ENCODE data around the gene FSTL5.

The FSTL5 gene

DNA sequence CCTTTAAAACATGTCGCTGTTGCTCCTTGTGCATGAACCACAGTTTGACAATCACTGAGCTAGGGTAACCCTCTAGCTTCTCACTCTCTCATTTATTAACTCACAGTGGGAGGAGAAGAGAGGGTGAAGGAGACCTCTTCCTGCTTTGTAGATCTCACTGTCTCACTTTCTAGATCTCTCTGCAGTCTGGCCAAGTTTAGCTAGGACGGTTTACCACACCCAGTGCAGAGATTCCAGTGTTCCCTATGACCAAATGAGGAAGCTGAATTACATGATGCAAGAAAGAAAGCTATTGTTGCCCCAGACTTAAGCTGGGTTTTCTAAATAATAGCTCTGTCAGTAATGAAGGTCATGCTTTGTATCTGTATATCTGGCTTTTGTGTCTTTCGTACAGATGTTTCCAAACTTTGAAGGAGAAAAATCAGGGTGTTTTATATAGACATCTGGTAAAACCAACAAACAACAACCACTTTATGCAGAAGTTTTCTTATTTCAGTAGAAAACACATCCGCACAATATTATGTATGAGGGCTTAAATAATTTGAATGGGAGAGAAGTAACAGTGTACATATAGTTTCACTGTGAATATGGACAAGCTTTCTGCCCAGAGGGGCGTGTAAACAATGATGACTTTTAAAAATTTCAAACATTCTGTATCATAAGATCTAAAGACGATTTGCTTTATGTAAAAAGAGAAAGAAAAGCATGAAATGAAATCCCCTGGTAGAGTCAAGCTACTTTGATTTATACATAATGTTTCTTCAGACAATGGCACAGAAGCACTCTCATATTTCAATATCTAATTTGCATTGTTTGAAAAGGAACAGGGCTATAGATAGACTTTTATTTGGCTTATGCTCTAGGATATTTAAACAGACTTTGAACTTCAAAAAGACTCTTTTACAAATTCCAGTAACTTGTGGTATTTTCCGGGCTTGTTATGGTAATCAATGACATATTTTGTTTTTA, 582.3 kb downstream of the FSTL5 start:
- no peak for DNase-seq (ENCODE audit: low read depth)

DNA sequence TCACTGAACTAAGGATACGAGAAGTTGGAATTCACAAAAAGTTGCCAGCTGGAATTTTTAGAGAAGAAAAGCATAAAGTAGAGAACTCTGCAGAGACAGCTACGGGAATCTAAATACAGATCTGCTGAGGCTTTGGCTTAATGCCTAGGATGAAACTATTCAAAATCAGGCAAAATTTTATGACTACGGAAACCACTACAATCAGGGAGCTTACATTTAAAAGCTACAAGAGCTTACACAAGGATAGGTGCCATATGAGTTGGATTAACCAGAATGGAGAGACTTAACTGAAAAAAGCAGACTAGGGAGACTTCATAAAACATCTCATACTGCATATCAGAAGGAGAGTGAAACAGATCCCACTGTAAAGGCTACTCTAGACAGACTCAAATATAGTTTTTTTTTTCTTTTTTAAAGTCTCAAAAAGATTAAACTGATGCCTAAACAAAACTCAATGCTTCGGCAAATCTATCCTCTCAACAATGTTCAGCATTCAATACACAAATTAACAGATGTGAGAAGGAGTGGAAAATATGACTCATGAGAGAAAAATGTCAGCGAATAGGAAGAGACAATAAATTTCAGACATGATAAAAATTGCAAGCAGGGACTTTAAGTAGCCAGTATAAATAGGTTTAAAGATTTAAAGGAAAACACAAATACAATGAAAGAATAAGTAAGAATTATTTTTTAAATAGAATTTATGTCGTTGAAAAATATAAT, 586.1 kb downstream of the FSTL5 start:
- DNase-seq (ENCODE audit: low read depth): no peak

DNA sequence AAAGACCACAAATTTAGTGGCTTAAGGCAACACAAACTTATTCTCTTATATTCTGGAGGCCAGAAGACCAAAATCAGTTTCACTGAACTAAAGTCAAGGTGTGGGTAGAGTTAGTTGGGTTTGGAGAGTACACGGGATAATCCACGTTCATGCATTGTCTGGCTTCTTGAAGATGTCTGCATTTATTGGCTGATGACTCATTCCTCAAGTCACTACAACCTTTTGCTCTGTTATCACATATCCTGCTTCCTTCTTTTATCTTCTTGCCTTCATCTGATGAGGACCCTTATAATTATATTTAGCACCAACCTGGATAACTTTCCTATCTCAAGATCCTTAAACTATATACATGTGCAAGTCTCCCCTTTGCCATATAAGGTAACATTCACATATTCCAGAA, 590.0 kb downstream of the FSTL5 start:
- DNase-seq (ENCODE audit: low read depth): no peak

DNA sequence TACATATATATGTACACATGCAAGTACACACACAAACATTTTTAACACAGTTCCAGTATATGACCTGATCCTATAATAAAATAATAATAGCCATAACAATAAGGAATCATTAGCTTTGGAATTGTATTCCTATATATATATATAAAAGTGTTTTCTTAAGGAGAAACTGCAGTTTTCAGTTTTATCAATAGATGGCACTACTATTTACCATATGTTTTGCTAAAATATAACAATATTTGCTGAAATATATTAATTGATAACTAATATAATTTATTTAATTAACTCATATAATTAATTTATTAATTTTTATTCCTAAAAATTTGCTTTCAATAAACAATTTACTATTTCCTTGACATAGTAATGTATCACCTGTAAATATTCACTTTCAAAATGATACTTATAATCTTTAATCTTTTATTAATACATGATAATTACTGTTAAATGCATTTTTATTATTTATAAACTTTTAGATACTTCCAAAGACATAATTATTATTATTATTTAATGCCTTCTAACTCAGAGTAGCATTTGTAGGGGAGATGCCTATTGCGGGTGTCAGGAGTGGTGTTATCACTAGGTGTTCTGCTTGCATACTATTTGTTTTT, 599.5 kb downstream of the FSTL5 start:
- DNase-seq (ENCODE audit: low read depth): no peak

DNA sequence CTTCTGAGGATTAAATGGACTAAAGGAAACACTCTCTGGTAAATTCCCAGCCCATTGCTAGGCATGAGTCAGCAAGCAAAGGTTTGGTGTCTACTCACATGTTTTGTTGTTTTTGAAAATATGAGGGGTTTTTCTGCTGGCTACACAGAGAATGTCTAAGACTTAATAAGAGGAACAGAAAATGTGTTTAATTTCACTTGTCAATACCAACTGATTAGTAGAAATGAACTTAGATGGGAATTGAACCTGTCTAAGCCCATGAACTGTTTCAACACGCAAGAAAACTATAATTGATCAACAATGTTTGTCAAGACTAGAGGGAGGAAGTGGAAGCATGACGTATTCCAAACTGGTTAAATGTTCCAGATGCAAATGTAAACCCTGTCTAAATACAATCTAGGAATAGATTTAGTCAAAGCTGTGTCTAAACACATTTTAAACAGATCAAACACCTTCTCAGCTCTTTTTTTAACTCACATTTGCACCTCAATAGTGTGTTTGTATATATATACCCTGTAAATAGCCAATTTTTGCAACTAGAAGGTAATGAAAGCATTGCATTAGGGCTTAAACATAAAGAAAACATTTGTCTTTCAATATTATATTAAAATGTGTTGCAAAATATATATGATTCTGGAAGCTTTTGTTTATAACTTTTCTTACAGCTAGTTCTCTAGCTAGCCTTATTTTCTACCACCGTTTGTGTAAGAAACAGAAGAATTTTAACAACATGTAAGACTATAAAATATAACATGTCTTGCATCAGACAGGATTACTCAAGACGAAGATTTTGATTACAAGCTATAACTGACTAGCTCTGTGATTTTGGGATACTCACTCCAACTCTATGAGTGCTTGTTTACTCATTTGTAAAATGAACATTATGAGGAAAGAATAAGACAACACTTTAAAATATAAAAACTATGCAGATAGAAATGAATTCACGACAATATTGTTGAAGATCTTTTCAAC, 607.8 kb downstream of the FSTL5 start:
- no peak for DNase-seq (ENCODE audit: low read depth)

DNA sequence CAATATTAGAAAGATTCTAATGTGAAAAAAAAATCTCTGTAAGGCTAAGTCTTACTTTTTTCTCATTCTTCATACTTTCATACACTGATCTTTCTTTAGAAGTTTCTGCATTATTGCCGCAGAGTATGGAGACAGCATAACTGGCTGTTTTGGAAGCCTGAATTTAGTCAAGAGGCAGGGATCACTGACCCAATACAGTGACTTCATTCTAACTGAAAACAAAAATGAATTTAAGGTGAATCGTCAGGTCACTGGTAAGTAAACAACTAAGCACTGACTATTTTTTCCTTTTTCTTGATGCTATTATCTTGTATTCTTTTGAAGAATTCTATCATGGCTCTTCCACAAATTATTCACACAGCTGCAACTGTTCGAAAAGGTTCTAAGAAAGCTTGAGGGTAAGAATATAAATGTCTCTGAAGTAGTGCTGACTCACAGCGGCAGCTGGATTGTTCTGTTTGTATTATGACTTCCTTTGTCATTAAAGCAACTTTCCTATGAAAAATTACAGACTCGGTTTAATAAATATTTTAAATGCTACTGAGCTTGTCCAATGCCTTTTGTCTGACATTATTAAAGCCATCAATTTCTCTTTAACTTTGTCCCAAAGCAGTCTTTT, 609.3 kb downstream of the FSTL5 start:
- no peak for DNase-seq (ENCODE audit: low read depth)

DNA sequence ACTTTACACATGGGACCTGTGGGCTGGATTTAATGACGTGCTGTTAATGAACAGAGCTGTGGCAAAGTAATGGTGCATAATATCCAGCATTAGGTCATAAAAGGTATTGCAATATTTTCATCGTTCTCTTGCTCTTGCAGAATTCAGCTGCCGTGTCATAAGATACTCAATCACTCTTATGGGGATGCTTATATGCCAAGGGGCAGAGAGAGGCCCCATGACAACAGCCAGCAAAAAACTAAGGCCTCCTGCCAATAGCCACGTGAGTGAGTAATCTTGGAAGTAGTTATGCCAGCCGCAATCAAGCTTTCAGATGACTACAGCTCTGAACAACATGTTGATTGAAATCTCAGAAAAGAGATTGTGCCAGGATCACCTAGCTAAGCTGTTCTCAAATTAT, 616.9 kb downstream of the FSTL5 start:
- DNase-seq (ENCODE audit: low read depth): no peak

DNA sequence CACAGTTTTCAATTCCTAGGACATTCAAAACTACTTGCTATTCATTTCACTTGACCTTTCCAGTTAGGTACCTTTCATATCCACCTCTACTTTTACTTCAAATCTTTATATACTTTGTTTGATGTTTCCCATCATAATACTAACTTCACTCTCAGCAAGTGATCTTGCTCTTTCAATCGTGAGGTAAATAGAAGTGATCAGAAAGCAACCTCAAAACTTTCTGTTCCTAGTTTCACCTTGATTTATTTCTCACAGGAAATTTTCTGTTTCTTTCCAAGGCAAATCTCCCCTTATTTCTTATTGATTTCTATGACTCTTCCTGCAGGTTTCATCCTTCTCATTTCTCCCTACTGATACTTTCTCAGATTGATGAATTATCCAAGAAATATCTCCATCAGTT, 623.5 kb downstream of the FSTL5 start:
- no peak for DNase-seq (ENCODE audit: low read depth)

DNA sequence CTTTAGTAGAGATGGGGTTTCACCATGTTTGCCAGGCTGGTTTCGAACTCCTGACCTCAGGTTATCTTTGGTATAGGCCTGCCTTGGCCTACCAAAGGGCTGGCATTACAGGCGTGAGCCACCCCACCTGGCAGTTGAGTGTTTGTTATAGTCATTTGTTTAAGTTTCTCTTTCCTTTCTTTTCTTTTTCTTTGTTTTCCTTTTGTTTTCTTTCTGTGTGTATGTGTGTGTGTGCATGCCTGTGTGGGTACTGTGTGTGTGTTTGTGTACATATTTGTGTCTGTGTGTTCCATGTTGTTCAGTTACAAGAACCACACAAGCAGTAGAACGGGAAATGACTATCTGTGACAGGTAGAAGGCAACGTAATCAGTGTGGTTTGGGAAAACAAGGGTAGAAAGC, 624.9 kb downstream of the FSTL5 start:
- DNase-seq (ENCODE audit: low read depth): no peak

DNA sequence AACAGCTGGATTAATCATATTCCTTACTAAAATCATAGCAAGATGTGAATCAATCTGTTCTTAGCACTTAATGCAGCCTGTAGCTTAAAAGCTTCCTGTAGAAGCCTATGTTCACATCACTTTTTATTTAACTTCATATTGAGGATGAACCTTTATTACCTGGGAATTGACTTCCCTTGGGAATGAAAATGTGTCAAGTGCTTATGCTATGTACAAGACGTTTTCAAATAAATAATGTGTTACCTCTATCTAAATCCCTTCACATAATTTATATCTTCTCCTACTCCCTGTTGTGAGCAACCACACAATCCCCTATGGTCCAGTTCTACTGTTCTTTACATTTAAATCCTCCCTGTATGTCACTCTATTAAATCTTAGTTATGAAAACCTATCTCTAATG, 633.1 kb downstream of the FSTL5 start:
- no peak for DNase-seq (ENCODE audit: low read depth)

DNA sequence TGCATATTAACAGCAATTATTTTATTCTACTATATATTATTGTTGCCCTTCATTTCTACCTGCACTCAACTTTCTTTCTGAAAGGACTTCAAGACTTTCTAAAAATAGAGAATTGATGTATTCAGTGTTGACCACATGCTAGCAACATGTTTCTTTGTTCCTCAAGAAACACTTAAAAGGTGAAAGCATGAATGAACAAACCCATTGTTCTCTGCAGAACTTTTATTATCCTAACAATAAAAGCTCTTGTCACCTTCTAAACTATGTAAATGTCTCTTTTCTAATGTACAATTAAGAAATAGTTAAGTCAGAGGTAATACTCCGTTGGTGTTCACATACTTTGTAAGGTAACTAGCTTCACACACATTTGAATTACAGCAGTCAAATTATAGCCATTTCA, 638.7 kb downstream of the FSTL5 start:
- no peak for DNase-seq (ENCODE audit: low read depth)

DNA sequence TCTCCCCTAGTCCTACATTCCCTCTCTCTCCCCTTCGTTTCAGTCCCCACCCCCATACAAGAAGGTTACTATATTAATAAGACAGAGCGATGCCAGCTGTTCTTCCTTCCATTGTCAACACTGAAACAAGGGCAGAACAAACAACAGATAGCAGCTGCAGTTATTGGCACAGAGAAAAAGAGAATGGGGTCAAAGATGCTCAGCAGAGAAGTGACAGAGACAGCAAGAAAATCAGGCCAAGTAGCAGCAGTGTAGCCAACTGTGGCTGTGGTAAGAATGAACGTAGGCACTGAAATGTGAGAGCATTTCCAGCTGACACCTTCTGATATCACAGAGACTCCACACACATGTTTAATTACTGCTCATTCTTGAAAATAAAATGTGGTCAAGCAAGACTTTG, 641.8 kb downstream of the FSTL5 start:
- DNase-seq (ENCODE audit: low read depth): no peak

DNA sequence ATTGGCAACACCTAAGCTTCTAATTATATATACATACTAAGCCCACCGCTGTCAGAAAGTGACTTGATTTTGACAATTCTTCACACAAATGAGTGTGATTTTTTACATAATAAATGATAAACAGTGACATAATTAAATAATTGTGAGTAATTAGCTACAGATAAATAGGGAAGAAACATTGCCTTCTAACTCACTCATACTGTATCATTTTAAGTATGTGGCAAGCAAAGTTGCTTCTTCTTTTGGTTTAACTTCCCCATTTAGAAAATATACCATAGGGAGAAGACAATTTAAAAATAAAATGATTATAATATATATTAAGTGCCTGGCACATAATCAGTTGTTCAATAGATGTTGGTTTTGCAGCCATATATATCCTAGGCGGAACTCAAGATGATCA, 644.2 kb downstream of the FSTL5 start:
- no peak for DNase-seq (ENCODE audit: low read depth)

DNA sequence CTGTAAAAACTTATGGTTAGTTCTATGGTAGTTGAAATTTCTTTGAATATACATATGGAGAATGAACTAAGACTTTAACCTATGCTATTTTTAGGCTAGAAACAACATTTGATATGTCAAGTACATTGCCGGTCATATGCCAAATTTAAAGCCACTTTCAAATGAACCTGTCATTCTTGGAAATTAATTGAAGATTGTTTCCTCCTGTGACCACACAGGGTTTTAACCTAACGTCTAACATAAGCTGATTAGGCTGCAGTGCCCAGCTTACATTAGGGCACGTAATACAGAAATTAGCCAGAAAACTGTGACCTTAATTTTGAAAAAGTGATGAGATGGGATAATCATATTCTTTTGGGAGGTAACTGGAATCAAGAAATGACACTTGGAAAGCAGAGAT, 645.9 kb downstream of the FSTL5 start:
- no peak for DNase-seq (ENCODE audit: low read depth)

DNA sequence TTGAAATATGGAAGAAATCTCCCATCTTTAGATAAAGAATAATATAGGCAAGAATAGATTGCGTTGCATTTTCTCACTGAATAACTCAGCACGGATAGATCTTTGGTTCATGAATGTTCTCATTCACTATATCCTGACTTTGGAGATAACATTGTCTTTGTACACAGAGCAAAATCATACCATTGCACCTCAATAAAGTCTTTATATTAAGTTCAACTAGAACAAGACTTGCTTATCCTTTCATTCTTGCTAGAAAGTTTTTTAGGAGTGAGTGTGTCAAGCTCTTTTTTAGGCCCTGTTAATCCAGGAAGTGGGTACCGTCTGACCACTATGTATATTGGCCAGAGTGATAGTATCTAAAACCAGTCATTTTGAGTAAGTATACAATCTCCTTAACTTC, 658.7 kb downstream of the FSTL5 start:
- DNase-seq (ENCODE audit: low read depth): no peak

DNA sequence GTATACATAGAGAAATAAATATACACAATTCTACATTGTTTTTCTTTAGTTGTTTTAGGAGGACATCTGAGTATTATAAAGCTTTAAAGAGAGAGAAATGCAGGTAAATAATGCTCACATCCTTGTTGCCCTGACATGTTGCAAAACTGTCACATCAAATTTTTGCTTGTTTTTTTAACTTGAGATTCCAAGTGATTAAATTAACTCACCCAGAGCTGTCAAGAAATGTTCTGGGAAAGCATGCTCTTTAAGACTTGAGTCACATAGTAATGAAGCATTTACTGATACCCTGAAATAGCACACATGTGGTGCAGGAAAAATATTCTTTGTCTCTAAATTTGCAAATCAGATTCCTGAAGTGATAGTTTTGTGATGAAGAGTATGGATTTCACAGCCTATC, 665.6 kb downstream of the FSTL5 start:
- DNase-seq (ENCODE audit: low read depth): no peak

DNA sequence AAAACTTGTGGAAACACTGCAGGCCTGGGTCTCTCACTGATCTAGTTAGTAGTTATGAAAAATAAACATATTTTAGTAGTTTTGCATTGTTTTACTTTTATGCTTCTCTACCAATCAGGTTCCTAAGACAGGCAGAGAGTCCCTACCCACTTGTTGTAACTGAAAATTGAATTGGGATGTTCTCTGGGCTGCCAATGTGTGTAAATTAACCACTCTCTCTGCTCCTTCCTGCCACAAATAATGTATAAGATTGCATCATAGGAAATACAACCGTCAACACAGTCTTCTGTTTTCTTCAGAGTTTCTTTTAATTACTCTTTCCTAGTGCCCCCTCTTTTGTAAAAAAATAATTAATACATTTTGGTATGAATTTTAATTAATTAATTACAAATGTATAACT, 677.3 kb downstream of the FSTL5 start:
- DNase-seq (ENCODE audit: low read depth): no peak

DNA sequence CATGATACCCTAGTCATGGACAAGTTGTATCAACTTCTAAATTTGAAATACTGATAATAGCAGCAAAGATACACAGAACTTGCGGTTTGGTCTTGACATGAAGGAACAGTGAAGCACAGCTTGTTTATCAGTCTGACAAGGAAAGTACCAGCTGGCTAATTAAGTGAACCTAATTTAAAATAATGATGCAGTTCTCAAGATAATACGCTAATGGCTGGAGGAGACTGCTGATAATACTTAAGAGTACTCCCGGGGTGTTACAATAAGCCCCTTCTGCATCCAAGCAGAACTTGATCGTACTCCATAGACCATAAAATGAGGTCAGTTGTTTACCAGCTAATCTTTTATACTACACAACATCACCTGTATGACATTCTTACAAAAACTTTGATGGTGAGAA, 697.5 kb downstream of the FSTL5 start:
- no peak for DNase-seq (ENCODE audit: low read depth)

DNA sequence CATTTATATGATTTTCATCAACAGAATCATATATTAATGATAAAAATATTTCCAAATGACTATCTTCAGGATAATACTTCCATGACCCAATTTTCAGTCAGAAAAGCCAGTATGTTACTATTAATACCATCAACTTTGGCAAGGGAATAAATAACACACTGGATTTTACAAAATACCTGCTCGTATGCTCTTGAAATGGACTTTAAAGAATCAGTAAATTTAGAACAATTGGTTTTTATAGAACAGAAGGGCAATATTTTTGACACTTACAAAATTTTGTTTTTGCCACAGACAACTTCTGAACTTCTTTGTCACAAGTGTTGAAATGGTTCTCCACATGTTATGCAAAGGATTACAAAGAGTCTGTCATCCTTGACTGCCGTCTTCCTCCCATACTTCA, 700.4 kb downstream of the FSTL5 start:
- no peak for DNase-seq (ENCODE audit: low read depth)

DNA sequence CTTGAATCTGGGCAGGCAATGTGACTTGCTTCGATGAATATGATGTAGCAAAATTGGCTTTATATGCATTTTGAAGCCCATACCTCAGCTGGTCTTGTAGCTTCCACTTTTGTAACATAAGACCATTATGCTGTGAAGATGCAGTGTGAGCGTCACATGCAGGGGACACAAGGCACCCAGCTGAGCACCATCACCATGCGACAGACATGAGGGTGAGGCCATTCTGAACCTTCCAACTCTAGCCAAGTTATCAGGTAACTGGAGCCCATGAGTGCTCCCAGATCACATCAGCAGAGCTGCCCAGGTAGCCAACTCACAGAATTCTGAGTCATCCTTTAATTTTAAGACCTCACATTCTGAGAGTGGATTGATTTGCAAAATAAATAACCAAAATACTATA, 705.9 kb downstream of the FSTL5 start:
- DNase-seq (ENCODE audit: low read depth): no peak

DNA sequence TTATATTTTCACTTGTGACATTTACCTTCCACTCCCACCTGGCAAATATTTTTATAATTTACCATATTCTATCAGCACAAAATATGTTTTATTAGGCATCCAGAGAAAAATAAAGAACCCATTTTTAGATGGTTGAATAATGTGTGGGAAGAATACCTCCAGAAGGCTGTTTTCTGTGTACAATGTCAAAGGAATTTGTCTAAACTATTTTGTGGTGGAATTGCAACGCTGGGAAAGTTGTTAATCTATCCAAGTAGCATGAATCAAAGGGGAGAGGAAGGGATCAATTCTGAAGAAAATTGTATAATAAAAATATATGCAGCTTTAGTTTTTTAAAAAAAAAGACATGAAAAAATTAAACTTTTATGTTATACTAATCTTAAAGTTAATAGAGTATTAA, 706.5 kb downstream of the FSTL5 start:
- no peak for DNase-seq (ENCODE audit: low read depth)
